Measurements from ENCODE around the gene TMEM89. TPM values are rescaled to one million over a fixed set of nuclear protein-coding genes. Genes with fewer than 3 reads are reported as not detected.

Gene TMEM89
- total and polyA plus RNA-seq, 12 donors: not detected

DNA sequence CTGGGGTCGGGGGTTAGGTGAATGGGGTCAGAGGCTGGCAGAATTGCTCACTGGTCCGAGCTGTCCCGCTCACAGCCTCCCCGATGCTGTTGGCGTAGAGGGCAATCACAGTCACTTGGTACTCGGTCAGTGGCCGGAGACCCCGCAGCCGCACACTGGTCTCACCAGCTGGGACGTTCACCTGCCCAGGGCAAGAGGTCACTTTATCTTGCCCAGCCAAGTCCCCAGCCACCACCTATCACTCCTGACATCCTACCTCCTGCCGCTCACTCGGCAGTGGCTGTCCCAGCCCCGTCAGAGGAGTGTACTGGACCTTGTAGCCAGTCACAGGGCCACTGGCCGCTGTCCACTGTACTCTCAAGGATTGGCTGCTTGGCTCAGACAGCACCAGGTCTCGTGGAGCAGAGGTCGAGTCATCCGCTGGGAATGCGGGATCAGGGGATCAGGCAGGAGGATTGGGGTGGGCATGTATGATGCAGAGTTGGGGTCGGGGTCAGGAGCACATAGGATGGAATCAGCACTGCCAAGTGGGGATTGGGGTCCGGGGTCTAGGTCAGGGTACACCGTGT, 29.0 kb downstream of the TMEM89 start:
- Histone ChIP-seq H3K27ac (no peak overlapping the region), H3K9me3 (no peaks in the 10 kb centered on the region), H3K27me3 (peaks cover 0 to 28% (median 0%) of the 10 kb centered on the region in 7 donors), H3K4me3 (no peak overlapping the region), H3K36me3 (peaks cover 0 to 3% (median 0%) of the 10 kb centered on the region in 9 donors), H3K4me1 (peaks cover 15 to 37% (median 32%) of the 10 kb centered on the region in 9 donors)
- intact Hi-C loops (cut with DNase I): no loop called here
- 92 to 93% methylated on average over 21 of the region's 21 CpGs for WGBS, 2 donors
- ATAC-seq (no peak), DNase-seq (no peak)
- TF ChIP-seq, protein P1, sequence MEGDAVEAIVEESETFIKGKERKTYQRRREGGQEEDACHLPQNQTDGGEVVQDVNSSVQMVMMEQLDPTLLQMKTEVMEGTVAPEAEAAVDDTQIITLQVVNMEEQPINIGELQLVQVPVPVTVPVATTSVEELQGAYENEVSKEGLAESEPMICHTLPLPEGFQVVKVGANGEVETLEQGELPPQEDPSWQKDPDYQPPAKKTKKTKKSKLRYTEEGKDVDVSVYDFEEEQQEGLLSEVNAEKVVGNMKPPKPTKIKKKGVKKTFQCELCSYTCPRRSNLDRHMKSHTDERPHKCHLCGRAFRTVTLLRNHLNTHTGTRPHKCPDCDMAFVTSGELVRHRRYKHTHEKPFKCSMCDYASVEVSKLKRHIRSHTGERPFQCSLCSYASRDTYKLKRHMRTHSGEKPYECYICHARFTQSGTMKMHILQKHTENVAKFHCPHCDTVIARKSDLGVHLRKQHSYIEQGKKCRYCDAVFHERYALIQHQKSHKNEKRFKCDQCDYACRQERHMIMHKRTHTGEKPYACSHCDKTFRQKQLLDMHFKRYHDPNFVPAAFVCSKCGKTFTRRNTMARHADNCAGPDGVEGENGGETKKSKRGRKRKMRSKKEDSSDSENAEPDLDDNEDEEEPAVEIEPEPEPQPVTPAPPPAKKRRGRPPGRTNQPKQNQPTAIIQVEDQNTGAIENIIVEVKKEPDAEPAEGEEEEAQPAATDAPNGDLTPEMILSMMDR (IDR thresholded peaks at IDR 0.05): no peak

GRCh38 chr3:48591886-48592518, 29.6 kb downstream of the TMEM89 start:
- WGBS, 2 donors: 93 to 95% methylated on average over 22 of the region's 22 CpGs
- H3K9me3 ChIP-seq: no peaks in the 10 kb centered on the region
- DNase-seq: no peak
- no peak overlapping the region for H3K4me3 ChIP-seq
- ATAC-seq: no peak
- TF ChIP-seq, protein P1 (IDR thresholded peaks at IDR 0.05): no peak
- H3K36me3 ChIP-seq: peaks cover 0 to 4% (median 0%) of the 10 kb centered on the region in 9 donors
- H3K27ac ChIP-seq: no peak overlapping the region
- H3K27me3 ChIP-seq: peaks cover 0 to 28% (median 0%) of the 10 kb centered on the region in 7 donors
- H3K4me1 ChIP-seq: peaks cover 12 to 31% (median 26%) of the 10 kb centered on the region in 9 donors
- intact Hi-C loops (cut with DNase I): no loop called here

DNA sequence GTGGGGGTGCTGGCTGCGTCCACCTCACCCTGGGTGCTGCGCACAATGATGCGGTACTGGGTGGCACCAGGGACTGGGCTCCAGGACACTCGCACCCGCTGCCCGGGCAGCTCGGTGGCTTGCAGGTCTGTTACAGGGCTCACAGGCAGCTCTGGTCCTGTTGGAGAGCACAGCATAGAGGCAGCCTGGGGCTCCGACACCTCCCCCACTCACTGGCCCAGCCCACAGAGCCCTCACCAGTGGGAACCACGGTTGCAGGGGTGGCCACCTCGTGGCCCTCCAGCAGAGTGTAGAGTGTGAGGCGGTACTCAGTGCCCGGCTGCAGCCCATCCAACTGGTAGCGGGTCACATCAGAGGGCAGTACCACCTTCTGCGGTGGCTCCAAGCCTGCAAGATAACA, 30.1 kb downstream of the TMEM89 start:
- intact Hi-C loops (cut with DNase I): no loop called here
- Histone ChIP-seq H3K4me3 (no peak overlapping the region), H3K27ac (no peak overlapping the region), H3K27me3 (peaks cover 0 to 28% (median 0%) of the 10 kb centered on the region in 7 donors), H3K4me1 (peaks cover 8 to 25% (median 21%) of the 10 kb centered on the region in 9 donors), H3K36me3 (peaks cover 0 to 8% (median 0%) of the 10 kb centered on the region in 9 donors), H3K9me3 (no peaks in the 10 kb centered on the region)
- ATAC-seq (no peak), DNase-seq (no peak)
- TF ChIP-seq, protein P1 (IDR thresholded peaks at IDR 0.05): no peak
- WGBS, 2 donors: 89 to 91% methylated on average over 14 of the region's 14 CpGs

- Histone ChIP-seq H3K4me3 (no peak overlapping the region), H3K4me1 (no peaks in the 10 kb centered on the region), H3K9me3 (no peaks in the 10 kb centered on the region), H3K27me3 (no peaks in the 10 kb centered on the region), H3K27ac (no peak overlapping the region), H3K36me3 (peaks cover 0 to 29% (median 0%) of the 10 kb centered on the region in 9 donors)
- intact Hi-C loops (cut with DNase I): no loop called here
- TF ChIP-seq, protein P1 (IDR thresholded peaks at IDR 0.05): no peak
- DNase-seq (no peak), ATAC-seq (no peak)
- WGBS, 2 donors: 72 to 75% methylated on average over 15 of the region's 15 CpGs
These were observed 33.3 kb downstream of the TMEM89 start for GRCh38 chr3:48588230-48588629.

Data from heart right ventricle (tissue), 16 donors.